CD4-positive, alpha-beta T cell treated with Interleukin-17A for 1 hour (primary cell): ENCODE results near the gene SHC2.
A peak's percentile ranks its signal among the peaks of the same experiment; 100 is the strongest.
"Not testable (repeated sequence)": the region's sequence is repeated elsewhere in the genome, so short reads cannot be mapped to it uniquely, and the experiment has no call there.

Source experiments
- DNase-seq: peaks from one replicate; pipeline ENCODE4 v3.0.0-alpha.2; 2020

Gene SHC2

GRCh38 chr19:386632-387301 is 74.1 kb downstream of the SHC2 start:
- not testable (repeated sequence) for DNase-seq

- DNase-seq: not testable (repeated sequence)
These were observed 74.6 kb downstream of the SHC2 start for GRCh38 chr19:386189-386588.

- DNase-seq: no peak
These were observed 76.0 kb downstream of the SHC2 start for GRCh38 chr19:384799-385169.

GRCh38 chr19:383922-384798 is 76.7 kb downstream of the SHC2 start:
- no peak for DNase-seq

GRCh38 chr19:383040-383439 is 77.8 kb downstream of the SHC2 start:
- DNase-seq: no peak

GRCh38 chr19:382578-382977 is 78.3 kb downstream of the SHC2 start:
- DNase-seq: peak; percentile 67

GRCh38 chr19:381901-382300 is 78.9 kb downstream of the SHC2 start:
- DNase-seq: not testable (repeated sequence)

GRCh38 chr19:380618-381219 is 80.1 kb downstream of the SHC2 start:
- not testable (repeated sequence) for DNase-seq

GRCh38 chr19:379796-380195 is 81.0 kb downstream of the SHC2 start:
- no peak for DNase-seq

- DNase-seq: no peak
These were observed 82.1 kb downstream of the SHC2 start for GRCh38 chr19:378706-379105.

GRCh38 chr19:377801-378581 is 82.8 kb downstream of the SHC2 start:
- DNase-seq: no peak

GRCh38 chr19:376111-376470 is 84.7 kb downstream of the SHC2 start:
- no peak for DNase-seq

GRCh38 chr19:375395-376110 is 85.3 kb downstream of the SHC2 start:
- DNase-seq: no peak

GRCh38 chr19:374886-375235 is 86.0 kb downstream of the SHC2 start:
- DNase-seq: no peak

GRCh38 chr19:374183-374885 is 86.5 kb downstream of the SHC2 start:
- DNase-seq: no peak

GRCh38 chr19:373391-374182 is 87.2 kb downstream of the SHC2 start:
- no peak for DNase-seq

- no peak for DNase-seq
These were observed 88.4 kb downstream of the SHC2 start for GRCh38 chr19:372306-372890.

- DNase-seq: no peak
These were observed 89.2 kb downstream of the SHC2 start for GRCh38 chr19:371501-372168.

- DNase-seq: no peak
These were observed 90.0 kb downstream of the SHC2 start for GRCh38 chr19:370641-371330.
